Bronchial epithelial cell (primary cell): Measurements from ENCODE around the gene FNDC3B. TPM values are rescaled to one million over a fixed set of nuclear protein-coding genes. Genes with fewer than 3 reads are reported as not detected.

Source experiments
- DNase-seq: peaks from one replicate; pipeline ENCODE4 v3.0.0-alpha.2; 2010; ENCODE audit warnings: low read depth
- FAIRE-seq: peaks from 2 replicates; lab custom pipeline; 2011; peaks lifted over from hg19 to GRCh38; lab: Jason Lieb, UNC
- H3K27me3 ChIP-seq: 2 replicates; pipeline ENCODE4 v1.5.1; 2011; ENCODE audit warnings: low read length; ENCODE audit not compliant: control insufficient read depth, insufficient read depth
- H3K36me3 ChIP-seq: 2 replicates; pipeline ENCODE4 v1.5.1; 2011; ENCODE audit warnings: low read length; ENCODE audit not compliant: control insufficient read depth, insufficient read depth
- H3K4me3 ChIP-seq: 2 replicates; pipeline ENCODE4 v1.5.1; 2011; ENCODE audit warnings: mild to moderate bottlenecking, low read depth, low read length, control low read depth
- CTCF ChIP-seq: IDR thresholded peaks from 2 replicates; pipeline ENCODE4 v1.5.1; 2011; ENCODE audit warnings: mild to moderate bottlenecking, moderate library complexity, low read length, control low read depth, inconsistent platforms; ENCODE audit not compliant: insufficient read depth, severe bottlenecking
- total RNA-seq: library from RNA; depleted of rRNA; stranded (reverse); fragments of >200 nt; gene quantifications from 2 replicates; pipeline ENCODE4 v1.2.1, GENCODE V29; 2014

Gene FNDC3B
- total RNA-seq, 1 donor from 2014 or later = 39.2 TPM

GRCh38 chr3:172144601-172145000 lies 105.2 kb downstream of the FNDC3B start:
- Histone ChIP-seq H3K4me3 (no peak overlapping the region), H3K27me3 (no peaks in the 10 kb centered on the region), H3K36me3 (peaks cover 5% of the 10 kb centered on the region)
- TF ChIP-seq CTCF = no peak
- FAIRE-seq (no peak), DNase-seq (no peak)

GRCh38 chr3:172145031-172145686 lies 105.8 kb downstream of the FNDC3B start:
- no peak overlapping the region for H3K4me3 ChIP-seq
- peaks cover 5% of the 10 kb centered on the region for H3K36me3 ChIP-seq
- no peak for FAIRE-seq
- DNase-seq = no peak
- H3K27me3 ChIP-seq = no peaks in the 10 kb centered on the region
- TF ChIP-seq CTCF = no peak

- DNase-seq (no peak), FAIRE-seq (no peak)
- no peaks in the 10 kb centered on the region for H3K27me3 ChIP-seq
- H3K4me3 ChIP-seq = no peak overlapping the region
- H3K36me3 ChIP-seq = peaks cover 5% of the 10 kb centered on the region
- TF ChIP-seq CTCF = no peak
These were observed 107.0 kb downstream of the FNDC3B start for GRCh38 chr3:172146349-172146748.

GRCh38 chr3:172147113-172147818 lies 107.9 kb downstream of the FNDC3B start:
- DNase-seq = no peak
- H3K36me3 ChIP-seq = peaks cover 5% of the 10 kb centered on the region
- H3K27me3 ChIP-seq = no peaks in the 10 kb centered on the region
- FAIRE-seq = no peak
- H3K4me3 ChIP-seq = no peak overlapping the region
- TF ChIP-seq CTCF = no peak

GRCh38 chr3:172148241-172148640 lies 108.9 kb downstream of the FNDC3B start:
- Histone ChIP-seq H3K36me3 (peaks cover 5% of the 10 kb centered on the region), H3K4me3 (no peak overlapping the region), H3K27me3 (no peaks in the 10 kb centered on the region)
- DNase-seq (no peak), FAIRE-seq (no peak)
- TF ChIP-seq CTCF = no peak
